Mesenchymal stem cell (in vitro differentiated cells and primary cell): Measurements from ENCODE around the gene KLKB1.

Experiments
- DNase-seq: peaks from one replicate; pipeline ENCODE4 v3.0.0-alpha.2; 2013
- H2AFZ ChIP-seq: one replicate; pipeline ENCODE4 v1.6.1; 2013; ENCODE audit warnings: low read depth, mild to moderate bottlenecking, control low read depth, inconsistent platforms, low read length, moderate library complexity
- H2AK5ac ChIP-seq: 2 replicates; pipeline ENCODE4 v1.6.1; 2013; ENCODE audit warnings: low read length, moderate library complexity, mild to moderate bottlenecking, inconsistent platforms; ENCODE audit not compliant: severe bottlenecking
- H2BK120ac ChIP-seq: one replicate; pipeline ENCODE4 v1.6.1; 2013; ENCODE audit warnings: low read depth, mild to moderate bottlenecking, inconsistent platforms, low read length, moderate library complexity
- H2BK12ac ChIP-seq, 2 experiments: one replicate each; pipeline ENCODE4 v1.6.1; 2013; ENCODE audit warnings: inconsistent platforms in 2 of 2, low read length in 2 of 2, mild to moderate bottlenecking in 2 of 2, moderate library complexity in 2 of 2, control low read depth in 1 of 2
- H2BK15ac ChIP-seq: one replicate; pipeline ENCODE4 v1.6.1; 2013; ENCODE audit warnings: mild to moderate bottlenecking, low read depth, inconsistent platforms; ENCODE audit not compliant: poor library complexity, severe bottlenecking
- H2BK5ac ChIP-seq: 2 replicates; pipeline ENCODE4 v1.6.1; 2013; ENCODE audit warnings: low read depth, mild to moderate bottlenecking, low read length, control low read depth, inconsistent platforms; ENCODE audit not compliant: poor library complexity, severe bottlenecking
- H3K14ac ChIP-seq, 2 experiments: one replicate each; pipeline ENCODE4 v1.6.1; 2013; ENCODE audit warnings: inconsistent platforms in 2 of 2, low read length in 2 of 2, control low read depth in 1 of 2, mild to moderate bottlenecking in 1 of 2, moderate library complexity in 1 of 2
- H3K18ac ChIP-seq, 2 experiments: one replicate each; pipeline ENCODE4 v1.6.1; 2013; ENCODE audit warnings: inconsistent platforms in 2 of 2, low read length in 2 of 2, control low read depth in 1 of 2, low read depth in 1 of 2, mild to moderate bottlenecking in 1 of 2
- H3K23ac ChIP-seq, 2 experiments: one replicate each; pipeline ENCODE4 v1.6.1; 2013; ENCODE audit warnings: inconsistent platforms in 2 of 2, low read length in 2 of 2, mild to moderate bottlenecking in 2 of 2, moderate library complexity in 2 of 2, control low read depth in 1 of 2
- H3K27ac ChIP-seq: 2 replicates; pipeline ENCODE4 v1.5.1; 2013; ENCODE audit warnings: mild to moderate bottlenecking, moderate library complexity, low read length, control low read depth, inconsistent platforms; ENCODE audit not compliant: poor library complexity, severe bottlenecking
- H3K27me3 ChIP-seq, 2 experiments: 2 replicates each; pipeline versions ENCODE4 v1.6.1 to v1.7.0; 2013; ENCODE audit warnings: low read length in 2 of 2, mild to moderate bottlenecking in 2 of 2, moderate library complexity in 2 of 2, control low read depth in 1 of 2, inconsistent platforms in 1 of 2; ENCODE audit not compliant: control insufficient read depth in 1 of 2, insufficient read depth in 1 of 2
- H3K36me3 ChIP-seq, 2 experiments: 2 replicates each; pipeline versions ENCODE4 v1.6.1 to v1.7.0; 2013; ENCODE audit warnings: low read length in 2 of 2, control low read depth in 1 of 2, inconsistent platforms in 1 of 2, low read depth in 1 of 2, mild to moderate bottlenecking in 1 of 2; ENCODE audit not compliant: insufficient read depth in 2 of 2, control insufficient read depth in 1 of 2
- H3K4ac ChIP-seq, 2 experiments: one replicate each; pipeline ENCODE4 v1.6.1; 2013; ENCODE audit warnings: inconsistent platforms in 2 of 2, low read length in 2 of 2, mild to moderate bottlenecking in 2 of 2, moderate library complexity in 2 of 2, control low read depth in 1 of 2, low read depth in 1 of 2
- H3K4me1 ChIP-seq: 2 replicates; pipeline ENCODE4 v1.6.1; 2013; ENCODE audit warnings: low read depth, low read length, control low read depth; ENCODE audit not compliant: control insufficient read depth, insufficient read depth
- H3K4me2 ChIP-seq: 2 replicates; pipeline ENCODE4 v1.6.1; 2013; ENCODE audit warnings: low read length, mild to moderate bottlenecking, inconsistent platforms; ENCODE audit not compliant: poor library complexity, severe bottlenecking
- H3K4me3 ChIP-seq, 2 experiments: 2 replicates each; pipeline versions ENCODE4 v1.5.1 to v1.7.0; 2013; ENCODE audit warnings: low read length in 2 of 2, mild to moderate bottlenecking in 2 of 2, control low read depth in 1 of 2, low read depth in 1 of 2; ENCODE audit not compliant: insufficient read depth in 1 of 2
- H3K79me1 ChIP-seq: replicated peaks from 2 replicates; pipeline ENCODE4 v1.6.1; 2013; ENCODE audit warnings: mild to moderate bottlenecking, control low read depth, low read length, inconsistent platforms; ENCODE audit not compliant: poor library complexity, severe bottlenecking
- H3K9ac ChIP-seq: 2 replicates; pipeline ENCODE4 v1.7.0; 2013; ENCODE audit warnings: mild to moderate bottlenecking, low read length, moderate library complexity
- H3K9me3 ChIP-seq: 2 replicates; pipeline ENCODE4 v1.7.0; 2013; ENCODE audit warnings: mild to moderate bottlenecking, low read length; ENCODE audit not compliant: control insufficient read depth
- H4K8ac ChIP-seq: one replicate; pipeline ENCODE4 v1.6.1; 2013; ENCODE audit warnings: inconsistent platforms, mild to moderate bottlenecking, low read length, moderate library complexity
- H4K91ac ChIP-seq: one replicate; pipeline ENCODE4 v1.6.1; 2013; ENCODE audit warnings: mild to moderate bottlenecking, low read length, inconsistent platforms
- WGBS: methylation state at CpG from one replicate; pipeline ENCODE4 v1.1.7; 2013; ENCODE audit warnings: mixed read lengths; 5-methylcytosine and 5-hydroxymethylcytosine counted together

The KLKB1 gene

DNA sequence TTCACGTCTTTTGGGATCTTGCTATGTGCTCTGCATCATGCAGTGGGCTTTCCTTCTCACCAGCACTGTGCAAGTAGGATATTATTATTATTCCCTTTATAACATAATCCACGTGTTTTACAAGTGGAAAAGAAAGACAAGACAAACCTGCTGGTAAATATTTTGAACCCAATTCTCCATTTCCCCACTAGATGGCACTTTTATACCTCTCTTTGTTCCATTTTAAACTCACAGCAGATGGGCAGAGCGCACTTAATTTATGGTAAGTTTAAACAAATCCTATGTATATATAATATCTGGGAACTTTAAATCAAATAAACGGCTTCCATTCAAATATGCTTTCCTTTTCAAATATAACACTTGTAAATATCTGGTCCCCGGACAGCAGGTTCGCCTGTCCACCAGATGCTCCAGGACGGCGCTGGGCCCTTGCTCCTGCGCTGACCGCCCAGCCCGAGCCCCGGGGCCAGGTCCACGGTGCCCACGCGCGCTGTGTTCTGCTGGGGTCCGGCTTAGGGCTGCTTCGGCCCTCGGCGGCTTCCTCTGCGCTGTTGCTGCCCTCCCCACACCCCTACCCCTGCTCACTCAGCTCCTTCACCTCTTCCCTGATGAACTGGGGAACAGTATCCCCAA is 69.8 kb downstream of the KLKB1 start:
- 74% methylated on average over 11 of the region's 21 CpGs for WGBS

DNA sequence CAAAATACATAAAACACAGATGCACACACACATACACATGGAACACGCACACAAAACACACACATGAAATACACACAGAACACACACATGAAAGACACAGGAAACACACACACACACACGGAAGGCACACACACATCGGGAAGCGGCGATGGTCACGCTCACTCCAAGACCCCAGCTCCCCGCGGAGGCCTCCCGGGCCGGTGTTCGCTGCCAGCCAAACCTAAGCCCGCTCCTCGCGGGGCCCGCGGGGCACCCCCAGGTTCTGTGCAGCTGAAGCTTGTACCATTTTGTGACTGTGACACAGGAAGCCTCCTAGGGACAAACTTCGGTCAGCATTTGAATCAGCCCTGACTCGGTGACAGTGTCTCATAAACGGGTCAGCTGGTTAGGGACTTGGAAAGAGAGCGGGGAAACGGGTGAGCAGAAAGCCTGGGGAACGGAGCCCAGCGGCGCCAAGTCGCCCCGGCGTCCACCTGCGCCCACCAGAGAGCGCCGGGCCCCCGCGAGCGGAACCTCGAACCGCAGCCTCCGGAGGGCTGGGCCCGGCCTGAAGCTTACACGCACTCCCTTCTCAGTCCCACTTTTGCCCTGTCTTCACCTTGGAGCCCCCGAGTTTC is 70.8 kb downstream of the KLKB1 start:
- no peaks in the 10 kb centered on the region for H3K36me3 ChIP-seq
- 34% methylated on average over 37 of the region's 39 CpGs for WGBS
- H3K4ac ChIP-seq = no peak overlapping the region
- no peak overlapping the region for H4K91ac ChIP-seq
- H3K9me3 ChIP-seq = no peaks in the 10 kb centered on the region
- H3K79me1 ChIP-seq = no peaks in the 10 kb centered on the region
- H3K14ac ChIP-seq = no peak overlapping the region
- H3K23ac ChIP-seq = no peak overlapping the region
- H3K4me3 ChIP-seq = no peak overlapping the region
- no peak overlapping the region for H2BK5ac ChIP-seq
- no peak overlapping the region for H2BK15ac ChIP-seq
- no peak overlapping the region for H2AFZ ChIP-seq
- no peak overlapping the region for H2AK5ac ChIP-seq
- H2BK120ac ChIP-seq = no peak overlapping the region
- H2BK12ac ChIP-seq = no peak overlapping the region
- peak overlapping the region; percentile 23 for H3K4me2 ChIP-seq
- peaks cover 13 to 48% of the 10 kb centered on the region in 2 experiments for H3K27me3 ChIP-seq
- no peak overlapping the region for H3K18ac ChIP-seq
- DNase-seq = no peak
- H3K4me1 ChIP-seq = peaks cover 7% of the 10 kb centered on the region
- no peak overlapping the region for H3K9ac ChIP-seq
- H3K27ac ChIP-seq = no peak overlapping the region
- no peak overlapping the region for H4K8ac ChIP-seq

More for the DNA sequence above, 69.8 kb downstream of the KLKB1 start:
- H3K18ac ChIP-seq = no peak overlapping the region
- H3K79me1 ChIP-seq = no peaks in the 10 kb centered on the region
- peak; percentile 62 for DNase-seq
- H2BK15ac ChIP-seq = no peak overlapping the region
- peaks cover 13 to 48% of the 10 kb centered on the region in 2 experiments for H3K27me3 ChIP-seq
- H3K4me1 ChIP-seq = peaks cover 7% of the 10 kb centered on the region
- no peak overlapping the region for H3K4me2 ChIP-seq
- no peak overlapping the region for H2BK5ac ChIP-seq
- H3K9ac ChIP-seq = no peak overlapping the region
- no peak overlapping the region for H4K91ac ChIP-seq
- no peak overlapping the region for H2AK5ac ChIP-seq
- no peak overlapping the region for H3K4me3 ChIP-seq
- no peak overlapping the region for H3K4ac ChIP-seq
- H3K9me3 ChIP-seq = no peaks in the 10 kb centered on the region
- no peak overlapping the region for H4K8ac ChIP-seq
- H3K27ac ChIP-seq = no peak overlapping the region
- H2AFZ ChIP-seq = no peak overlapping the region
- no peak overlapping the region for H3K23ac ChIP-seq
- H3K14ac ChIP-seq = no peak overlapping the region
- no peak overlapping the region for H2BK120ac ChIP-seq
- H2BK12ac ChIP-seq = no peak overlapping the region
- H3K36me3 ChIP-seq = no peaks in the 10 kb centered on the region

DNA sequence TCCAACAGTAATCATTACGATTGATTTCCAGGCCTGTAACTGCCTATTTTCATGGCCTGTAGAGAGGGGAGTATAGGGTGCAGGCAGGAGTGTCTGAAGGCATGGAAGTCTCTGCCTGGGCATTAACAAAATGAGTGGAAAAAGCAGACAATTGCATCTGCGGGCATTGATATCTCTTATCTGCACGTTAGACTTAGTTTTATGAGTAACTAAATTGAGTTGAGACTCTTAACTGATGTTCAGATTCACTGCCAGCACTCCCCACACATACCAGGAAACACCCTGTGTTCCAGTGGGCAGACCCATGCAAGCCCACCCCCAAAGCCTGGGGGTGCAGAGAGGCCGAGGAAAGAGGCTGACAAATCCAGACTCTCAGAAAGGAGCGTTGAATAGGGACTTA is 72.0 kb downstream of the KLKB1 start:
- no peak overlapping the region for H3K27ac ChIP-seq
- H4K8ac ChIP-seq = no peak overlapping the region
- no peaks in the 10 kb centered on the region for H3K79me1 ChIP-seq
- H2BK15ac ChIP-seq = no peak overlapping the region
- no peak overlapping the region for H4K91ac ChIP-seq
- H3K36me3 ChIP-seq = no peaks in the 10 kb centered on the region
- H3K4ac ChIP-seq = no peak overlapping the region
- no peak overlapping the region for H3K4me2 ChIP-seq
- H3K9ac ChIP-seq = no peak overlapping the region
- H2BK12ac ChIP-seq = no peak overlapping the region
- no peak overlapping the region for H3K18ac ChIP-seq
- H3K23ac ChIP-seq = no peak overlapping the region
- H2AK5ac ChIP-seq = no peak overlapping the region
- no peak overlapping the region for H3K14ac ChIP-seq
- no peak overlapping the region for H2BK120ac ChIP-seq
- H3K27me3 ChIP-seq = peaks cover 13 to 39% of the 10 kb centered on the region in 2 experiments
- H3K9me3 ChIP-seq = no peaks in the 10 kb centered on the region
- H3K4me1 ChIP-seq = peaks cover 7% of the 10 kb centered on the region
- 80% methylated on average over 5 of the region's 5 CpGs for WGBS
- H2AFZ ChIP-seq = no peak overlapping the region
- DNase-seq = no peak
- H2BK5ac ChIP-seq = no peak overlapping the region
- H3K4me3 ChIP-seq = no peak overlapping the region

DNA sequence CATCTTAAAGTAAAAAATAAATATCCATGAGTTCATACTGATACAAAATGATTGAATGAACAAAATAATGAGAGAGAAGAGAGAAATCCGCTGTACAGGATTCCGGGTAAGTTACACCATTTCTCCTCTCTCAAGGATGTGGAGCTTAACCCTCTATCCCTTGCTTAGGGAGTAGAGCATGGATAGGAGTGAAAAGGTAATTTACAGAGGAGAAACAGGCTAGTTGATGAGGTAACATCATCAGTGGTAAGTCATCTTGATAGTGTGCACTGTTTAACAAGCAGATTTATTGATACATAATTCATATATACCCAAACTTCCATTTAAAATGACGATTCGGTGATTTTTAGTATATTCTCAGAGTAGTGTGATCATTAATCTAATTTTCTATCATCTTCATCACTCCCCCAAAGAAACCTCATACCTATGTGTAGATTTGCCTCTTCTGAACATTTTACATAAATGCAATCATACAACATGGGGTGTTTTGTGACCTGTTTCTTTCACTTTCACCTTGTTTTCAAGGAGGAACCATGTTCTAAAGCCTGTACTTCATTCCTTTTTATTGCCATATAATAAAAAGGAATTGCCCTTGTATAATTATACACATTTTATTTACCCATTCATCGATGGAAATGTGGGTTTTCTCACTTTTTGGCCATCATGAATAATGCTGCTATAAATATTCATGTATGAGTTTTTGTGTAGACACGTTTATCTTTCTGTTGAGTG is 73.5 kb downstream of the KLKB1 start:
- no peak overlapping the region for H3K4me3 ChIP-seq
- H3K4ac ChIP-seq = no peak overlapping the region
- H2BK5ac ChIP-seq = no peak overlapping the region
- no peaks in the 10 kb centered on the region for H3K9me3 ChIP-seq
- H3K36me3 ChIP-seq = no peaks in the 10 kb centered on the region
- H2AK5ac ChIP-seq = no peak overlapping the region
- no peak overlapping the region for H3K18ac ChIP-seq
- no peak overlapping the region for H3K14ac ChIP-seq
- no peak overlapping the region for H2BK120ac ChIP-seq
- H3K9ac ChIP-seq = no peak overlapping the region
- no peak overlapping the region for H3K23ac ChIP-seq
- no peak for DNase-seq
- peaks cover 7% of the 10 kb centered on the region for H3K4me1 ChIP-seq
- H3K4me2 ChIP-seq = no peak overlapping the region
- WGBS = 92% methylated on average over 2 of the region's 6 CpGs
- H3K79me1 ChIP-seq = no peaks in the 10 kb centered on the region
- H2BK12ac ChIP-seq = no peak overlapping the region
- no peak overlapping the region for H3K27ac ChIP-seq
- H4K8ac ChIP-seq = no peak overlapping the region
- H4K91ac ChIP-seq = no peak overlapping the region
- no peak overlapping the region for H2AFZ ChIP-seq
- no peak overlapping the region for H2BK15ac ChIP-seq
- peaks cover 16 to 44% of the 10 kb centered on the region in 2 experiments for H3K27me3 ChIP-seq
